Ectodermal cell (in vitro differentiated cells): ENCODE measurements around the gene ATG4D.

ENCODE experiments used
- H3K27ac ChIP-seq: 2 replicates; pipeline ENCODE4 v1.7.0; 2013; ENCODE audit warnings: mild to moderate bottlenecking, low read depth, low read length; ENCODE audit not compliant: insufficient read depth, poor library complexity, severe bottlenecking
- H3K27me3 ChIP-seq: 2 replicates; pipeline ENCODE4 v1.7.0; 2013; ENCODE audit warnings: mild to moderate bottlenecking, low read length; ENCODE audit not compliant: insufficient read depth, control insufficient read depth, poor library complexity, severe bottlenecking
- H3K36me3 ChIP-seq: one replicate; pipeline ENCODE4 v1.7.0; 2013; ENCODE audit warnings: low read length; ENCODE audit not compliant: control insufficient read depth, insufficient read depth
- H3K4me1 ChIP-seq: one replicate; pipeline ENCODE4 v1.7.0; 2013; ENCODE audit warnings: low read length; ENCODE audit not compliant: control insufficient read depth, insufficient read depth
- H3K4me3 ChIP-seq: 2 replicates; pipeline ENCODE4 v1.7.0; 2013; ENCODE audit warnings: low read depth, low read length, control low read depth; ENCODE audit not compliant: insufficient read depth
- H3K9me3 ChIP-seq: 2 replicates; pipeline ENCODE4 v1.7.0; 2013; ENCODE audit warnings: mild to moderate bottlenecking, low read length, moderate library complexity; ENCODE audit not compliant: control insufficient read depth
- WGBS, 2 experiments: methylation state at CpG; one replicate each; pipeline ENCODE4 v1.1.7; 2013; ENCODE audit warnings: missing lambda C conversion rate in 2 of 2; 5-methylcytosine and 5-hydroxymethylcytosine counted together

ATG4D gene

GRCh38 chr19:10551698-10552301 lies 8.1 kb downstream of the ATG4D start:
- Histone ChIP-seq H3K4me3 (no peak overlapping the region), H3K27ac (no peak overlapping the region), H3K27me3 (no peaks in the 10 kb centered on the region), H3K4me1 (no peaks in the 10 kb centered on the region), H3K9me3 (no peaks in the 10 kb centered on the region), H3K36me3 (peaks cover 32% of the 10 kb centered on the region)
- 93% methylated on average over 11 of the region's 12 CpGs for WGBS, 2 experiments

- Histone ChIP-seq H3K27me3 (no peaks in the 10 kb centered on the region), H3K4me3 (no peak overlapping the region), H3K4me1 (no peaks in the 10 kb centered on the region), H3K27ac (no peak overlapping the region), H3K9me3 (no peaks in the 10 kb centered on the region), H3K36me3 (peaks cover 36% of the 10 kb centered on the region)
- 92 to 94% methylated on average over 12 of the region's 12 CpGs for WGBS, 2 experiments
These were observed 8.9 kb downstream of the ATG4D start for GRCh38 chr19:10552510-10553053.

- WGBS, 2 experiments, result 93 to 96% methylated on average over 13 of the region's 13 CpGs
- Histone ChIP-seq H3K27ac (no peak overlapping the region), H3K4me3 (no peak overlapping the region), H3K4me1 (no peaks in the 10 kb centered on the region), H3K36me3 (peaks cover 42% of the 10 kb centered on the region), H3K27me3 (no peaks in the 10 kb centered on the region), H3K9me3 (no peaks in the 10 kb centered on the region)
These were observed 9.5 kb downstream of the ATG4D start for GRCh38 chr19:10553087-10553667.

GRCh38 chr19:10553943-10554381 lies 10.3 kb downstream of the ATG4D start:
- Histone ChIP-seq H3K9me3 (no peaks in the 10 kb centered on the region), H3K27ac (no peak overlapping the region), H3K4me1 (no peaks in the 10 kb centered on the region), H3K4me3 (no peak overlapping the region), H3K27me3 (no peaks in the 10 kb centered on the region), H3K36me3 (peaks cover 38% of the 10 kb centered on the region)
- 95 to 96% methylated on average over 12 of the region's 12 CpGs for WGBS, 2 experiments

- Histone ChIP-seq H3K4me3 (no peak overlapping the region), H3K9me3 (no peaks in the 10 kb centered on the region), H3K27me3 (no peaks in the 10 kb centered on the region), H3K36me3 (peaks cover 47% of the 10 kb centered on the region), H3K27ac (no peak overlapping the region), H3K4me1 (no peaks in the 10 kb centered on the region)
- 89 to 91% methylated on average over 30 of the region's 30 CpGs for WGBS, 2 experiments
These were observed 11.3 kb downstream of the ATG4D start for GRCh38 chr19:10554760-10555609.

- Histone ChIP-seq H3K36me3 (peaks cover 47% of the 10 kb centered on the region), H3K27ac (no peak overlapping the region), H3K27me3 (no peaks in the 10 kb centered on the region), H3K4me1 (no peaks in the 10 kb centered on the region), H3K4me3 (no peak overlapping the region), H3K9me3 (no peaks in the 10 kb centered on the region)
- 97 to 98% methylated on average over 7 of the region's 7 CpGs for WGBS, 2 experiments
These were observed 11.9 kb downstream of the ATG4D start for GRCh38 chr19:10555610-10555973.

- Histone ChIP-seq H3K4me3 (no peak overlapping the region), H3K27ac (no peak overlapping the region), H3K27me3 (no peaks in the 10 kb centered on the region), H3K4me1 (no peaks in the 10 kb centered on the region), H3K9me3 (no peaks in the 10 kb centered on the region), H3K36me3 (peaks cover 44% of the 10 kb centered on the region)
- WGBS, 2 experiments, result 96% methylated on average over 33 of the region's 33 CpGs
These were observed 14.0 kb downstream of the ATG4D start for GRCh38 chr19:10557603-10558197.

- H3K9me3 ChIP-seq, result no peaks in the 10 kb centered on the region
- H3K27me3 ChIP-seq, result no peaks in the 10 kb centered on the region
- no peaks in the 10 kb centered on the region for H3K4me1 ChIP-seq
- H3K36me3 ChIP-seq, result peaks cover 40% of the 10 kb centered on the region
- no peak overlapping the region for H3K27ac ChIP-seq
- H3K4me3 ChIP-seq, result no peak overlapping the region
- WGBS, 2 experiments, result 97 to 98% methylated on average over 7 of the region's 7 CpGs
These were observed 16.4 kb downstream of the ATG4D start for GRCh38 chr19:10560154-10560553.

- Histone ChIP-seq H3K4me3 (no peak overlapping the region), H3K36me3 (peaks cover 27% of the 10 kb centered on the region), H3K27me3 (peaks cover 14% of the 10 kb centered on the region), H3K9me3 (no peaks in the 10 kb centered on the region), H3K27ac (no peak overlapping the region), H3K4me1 (peaks cover 1% of the 10 kb centered on the region)
- 96 to 97% methylated on average over 5 of the region's 5 CpGs for WGBS, 2 experiments
These were observed 18.9 kb downstream of the ATG4D start for GRCh38 chr19:10562609-10563008.
